Measurements from ENCODE around the gene RUNX2. TPM values are rescaled to one million over a fixed set of nuclear protein-coding genes. Genes with fewer than 3 reads are reported as not detected.

Gene RUNX2
- total RNA-seq, 6 experiments from 2014 or later = 7.4 to 12.7 (median 10.8) TPM

DNA sequence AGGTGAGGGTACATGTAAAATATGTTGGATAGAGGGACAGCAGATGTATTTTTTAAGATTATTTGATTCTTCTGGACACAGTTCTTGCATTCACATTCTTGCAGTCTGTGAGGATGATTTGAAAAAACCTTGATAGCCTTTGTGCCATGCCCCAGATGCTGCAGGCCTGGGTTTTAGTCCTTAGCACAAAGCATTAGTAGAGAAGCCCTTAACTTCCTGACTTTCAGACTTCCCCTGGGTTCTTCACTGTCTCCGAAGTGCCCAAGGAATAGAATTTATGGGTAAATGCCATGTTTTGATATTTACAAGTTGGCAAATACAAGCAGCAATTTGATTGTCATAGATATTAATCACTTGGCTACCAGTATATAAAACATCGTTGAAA is 117.2 kb downstream of the RUNX2 start:
- Mint-ChIP-seq H3K4me3 (peak overlapping the region; percentile 72), H3K27me3 (ENCODE audit: insufficient read depth) (no peaks in the 10 kb centered on the region), H3K4me1 (ENCODE audit: low read depth) (peaks cover 85% of the 10 kb centered on the region), H3K36me3 (ENCODE audit: low read depth) (peaks cover 53% of the 10 kb centered on the region), H3K27ac (peak overlapping the region; percentile 82), H3K9me3 (no peaks in the 10 kb centered on the region)
- TF ChIP-seq, protein P1, sequence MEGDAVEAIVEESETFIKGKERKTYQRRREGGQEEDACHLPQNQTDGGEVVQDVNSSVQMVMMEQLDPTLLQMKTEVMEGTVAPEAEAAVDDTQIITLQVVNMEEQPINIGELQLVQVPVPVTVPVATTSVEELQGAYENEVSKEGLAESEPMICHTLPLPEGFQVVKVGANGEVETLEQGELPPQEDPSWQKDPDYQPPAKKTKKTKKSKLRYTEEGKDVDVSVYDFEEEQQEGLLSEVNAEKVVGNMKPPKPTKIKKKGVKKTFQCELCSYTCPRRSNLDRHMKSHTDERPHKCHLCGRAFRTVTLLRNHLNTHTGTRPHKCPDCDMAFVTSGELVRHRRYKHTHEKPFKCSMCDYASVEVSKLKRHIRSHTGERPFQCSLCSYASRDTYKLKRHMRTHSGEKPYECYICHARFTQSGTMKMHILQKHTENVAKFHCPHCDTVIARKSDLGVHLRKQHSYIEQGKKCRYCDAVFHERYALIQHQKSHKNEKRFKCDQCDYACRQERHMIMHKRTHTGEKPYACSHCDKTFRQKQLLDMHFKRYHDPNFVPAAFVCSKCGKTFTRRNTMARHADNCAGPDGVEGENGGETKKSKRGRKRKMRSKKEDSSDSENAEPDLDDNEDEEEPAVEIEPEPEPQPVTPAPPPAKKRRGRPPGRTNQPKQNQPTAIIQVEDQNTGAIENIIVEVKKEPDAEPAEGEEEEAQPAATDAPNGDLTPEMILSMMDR (IDR thresholded peaks at IDR 0.05) = no peak
- DNase-seq = no peak

DNA sequence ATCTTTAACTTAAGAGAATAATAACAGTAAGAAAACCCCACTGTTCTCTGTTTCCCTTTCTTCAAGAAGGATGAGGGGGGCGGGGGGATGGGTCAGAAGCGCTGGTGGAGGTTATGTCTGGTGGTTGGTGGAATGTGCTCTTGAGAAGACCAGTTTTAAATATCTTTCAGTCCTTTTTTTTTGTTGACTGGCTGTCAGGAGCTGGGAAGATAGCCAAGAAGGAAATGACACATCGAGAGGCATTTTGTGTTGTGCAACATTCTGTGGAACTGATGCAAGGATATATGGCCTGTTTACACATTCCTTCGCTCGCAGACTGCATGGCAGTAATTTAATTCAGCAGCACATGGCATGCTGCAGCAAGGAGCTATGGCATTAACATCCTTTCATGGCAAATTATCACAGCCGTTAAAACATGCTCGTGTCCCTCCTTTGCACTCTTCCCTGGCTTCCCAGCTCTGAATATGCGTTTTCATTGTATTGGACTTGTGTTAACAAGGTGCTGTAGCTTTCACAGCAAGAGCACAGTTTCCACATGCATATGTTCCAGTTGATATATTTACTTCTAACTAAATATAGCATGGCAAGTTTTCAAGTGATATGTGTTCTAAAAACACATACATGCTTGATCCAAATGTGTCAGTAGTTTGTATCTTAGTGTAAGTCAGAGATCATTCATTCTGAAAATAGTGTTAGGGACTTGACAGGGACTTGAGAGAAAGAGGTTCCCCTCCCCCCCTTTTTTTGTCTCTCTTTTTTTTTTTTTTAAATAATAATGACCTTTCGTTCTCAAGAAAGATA is 117.8 kb downstream of the RUNX2 start:
- Mint-ChIP-seq H3K27me3 (ENCODE audit: insufficient read depth) (no peaks in the 10 kb centered on the region), H3K9me3 (no peaks in the 10 kb centered on the region), H3K27ac (peak overlapping the region; percentile 82), H3K4me1 (ENCODE audit: low read depth) (peaks cover 88% of the 10 kb centered on the region), H3K36me3 (ENCODE audit: low read depth) (peaks cover 55% of the 10 kb centered on the region), H3K4me3 (peak overlapping the region; percentile 72)
- TF ChIP-seq, protein P1 (IDR thresholded peaks at IDR 0.05) = no peak
- DNase-seq = peak; percentile 98

DNA sequence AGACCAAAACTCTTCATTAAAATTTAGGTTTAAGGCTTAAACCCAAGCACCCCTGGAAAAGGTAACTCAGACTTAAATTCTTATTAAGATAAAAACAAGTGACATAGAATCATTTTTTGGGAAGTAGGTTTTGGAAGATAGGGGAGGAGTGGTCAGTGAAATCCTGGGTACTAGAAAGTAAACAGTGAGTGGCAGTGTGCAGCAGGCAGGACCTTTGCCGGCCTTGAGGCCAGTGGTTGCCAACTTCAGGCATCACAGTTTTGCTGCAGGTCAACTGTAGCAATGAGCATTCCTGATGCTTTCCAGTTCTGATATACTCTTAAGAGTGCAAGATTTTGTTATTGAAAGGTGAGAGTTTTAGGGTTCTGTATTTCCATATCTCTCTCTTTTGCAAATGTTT is 118.9 kb downstream of the RUNX2 start:
- H3K4me3 Mint-ChIP-seq = peak overlapping the region; percentile 72; the same call in 1 of the 2 replicates
- no peaks in the 10 kb centered on the region for H3K27me3 Mint-ChIP-seq (ENCODE audit: insufficient read depth)
- no peaks in the 10 kb centered on the region for H3K9me3 Mint-ChIP-seq
- no peak for DNase-seq
- H3K4me1 Mint-ChIP-seq (ENCODE audit: low read depth) = peaks cover 88% of the 10 kb centered on the region
- peak overlapping the region; percentile 82 for H3K27ac Mint-ChIP-seq
- peaks cover 55% of the 10 kb centered on the region for H3K36me3 Mint-ChIP-seq (ENCODE audit: low read depth)
- TF ChIP-seq, protein P1 (IDR thresholded peaks at IDR 0.05) = no peak

- peaks cover 87% of the 10 kb centered on the region for H3K4me1 Mint-ChIP-seq (ENCODE audit: low read depth)
- DNase-seq = no peak
- no peaks in the 10 kb centered on the region for H3K27me3 Mint-ChIP-seq (ENCODE audit: insufficient read depth)
- TF ChIP-seq, protein P1 (IDR thresholded peaks at IDR 0.05) = no peak
- H3K4me3 Mint-ChIP-seq = peak overlapping the region; percentile 47
- H3K9me3 Mint-ChIP-seq = no peaks in the 10 kb centered on the region
- H3K27ac Mint-ChIP-seq = peak overlapping the region; percentile 59
- H3K36me3 Mint-ChIP-seq (ENCODE audit: low read depth) = peaks cover 50% of the 10 kb centered on the region
Observed at GRCh38 chr6:45447716-45448115, 119.6 kb downstream of the RUNX2 start.

DNA sequence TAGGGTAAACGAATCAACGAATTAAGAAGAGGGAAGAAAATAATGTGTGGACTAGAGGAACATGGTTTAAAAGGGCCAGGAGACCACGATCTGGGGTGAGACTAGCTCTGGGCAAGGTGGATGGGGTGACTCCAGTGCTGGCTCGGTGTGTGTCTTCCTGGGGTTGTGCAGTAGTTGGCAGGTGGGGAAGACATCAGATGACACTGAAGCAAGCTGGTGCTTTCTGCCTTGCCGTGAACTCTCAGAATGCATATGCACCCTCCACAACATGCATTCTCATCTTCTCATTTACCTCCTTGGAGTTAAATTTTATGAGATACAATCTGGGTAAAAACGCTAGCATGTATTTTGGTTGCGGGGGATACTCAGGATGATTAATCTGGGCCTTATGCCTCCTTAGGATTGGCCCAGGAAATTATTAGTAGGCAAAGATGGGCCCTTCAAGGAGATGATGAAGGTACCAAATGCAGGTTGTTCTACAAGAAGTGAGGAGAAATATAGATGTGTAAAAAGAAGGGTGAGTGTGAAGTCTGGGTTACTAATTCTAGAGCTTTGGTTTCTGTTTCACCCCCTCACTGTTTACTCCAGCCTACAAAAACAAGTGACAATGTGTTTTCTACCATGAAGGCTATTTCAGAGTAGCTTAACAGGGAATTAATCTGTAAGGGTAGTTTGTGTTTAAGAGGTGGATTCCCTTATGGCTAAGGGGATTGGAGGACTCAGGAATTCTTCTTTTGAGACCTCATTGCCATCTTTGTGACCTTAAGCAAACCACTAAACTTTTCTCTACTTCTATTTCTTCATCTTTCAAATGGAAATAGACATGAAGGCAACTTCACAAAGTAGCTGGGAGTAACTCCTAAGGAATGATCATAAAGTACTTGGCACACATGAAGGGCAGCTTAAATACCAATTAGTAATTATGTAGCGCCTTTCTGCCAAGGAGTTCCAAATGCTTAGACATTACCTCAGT is 120.6 kb downstream of the RUNX2 start:
- peaks cover 95% of the 10 kb centered on the region for H3K4me1 Mint-ChIP-seq (ENCODE audit: low read depth)
- TF ChIP-seq, protein P1 (IDR thresholded peaks at IDR 0.05) = no peak
- peak; percentile 79 for DNase-seq
- H3K36me3 Mint-ChIP-seq (ENCODE audit: low read depth) = peaks cover 48% of the 10 kb centered on the region
- H3K27me3 Mint-ChIP-seq (ENCODE audit: insufficient read depth) = no peaks in the 10 kb centered on the region
- peak overlapping the region; percentile 47; the same call in 1 of the 2 replicates for H3K4me3 Mint-ChIP-seq
- H3K9me3 Mint-ChIP-seq = no peaks in the 10 kb centered on the region
- peak overlapping the region; percentile 59 for H3K27ac Mint-ChIP-seq

All from HFFc6 (cell line).